GM12801 (cell line): ENCODE results near the gene GADL1.

ENCODE experiments used
- CTCF ChIP-seq: IDR thresholded peaks from one replicate; pipeline ENCODE4 v1.5.1; 2011; ENCODE audit warnings: control low read depth; ENCODE audit not compliant: insufficient read length; ENCODE audit errors: extremely low read depth

Gene GADL1

GRCh38 chr3:30702038-30702827 lies 192.2 kb downstream of the GADL1 start:
- TF ChIP-seq CTCF = no peak

GRCh38 chr3:30700702-30701321 lies 193.6 kb downstream of the GADL1 start:
- no peak for TF ChIP-seq CTCF

- no peak for TF ChIP-seq CTCF
Observed at GRCh38 chr3:30699927-30700326, 194.5 kb downstream of the GADL1 start.

GRCh38 chr3:30698549-30698948 lies 195.9 kb downstream of the GADL1 start:
- no peak for TF ChIP-seq CTCF

- no peak for TF ChIP-seq CTCF
Observed at GRCh38 chr3:30696896-30697295, 197.6 kb downstream of the GADL1 start.

GRCh38 chr3:30696403-30696819 lies 198.1 kb downstream of the GADL1 start:
- no peak for TF ChIP-seq CTCF

GRCh38 chr3:30695302-30696061 lies 199.0 kb downstream of the GADL1 start:
- no peak for TF ChIP-seq CTCF
